Colonic mucosa (tissue), 4 donors: ENCODE results near the gene NECTIN2. TPM values are rescaled to one million over a fixed set of nuclear protein-coding genes. Genes with fewer than 3 reads are reported as not detected.
A peak's percentile ranks its signal among the peaks of the same experiment; 100 is the strongest.
"Not testable (repeated sequence)": the region's sequence is repeated elsewhere in the genome, so short reads cannot be mapped to it uniquely, and the experiment has no call there.

Source experiments
- DNase-seq: peaks from one replicate; pipeline ENCODE4 v3.0.0-alpha.2; 2020
- H3K27ac ChIP-seq: fragments of 200-600 bp; one replicate; pipeline ENCODE4 v1.8.0; 2021
- H3K27me3 ChIP-seq: fragments of 200-600 bp; one replicate; pipeline ENCODE4 v1.8.0; 2021
- H3K36me3 ChIP-seq: fragments of 200-600 bp; one replicate; pipeline ENCODE4 v1.8.0; 2021
- H3K4me1 ChIP-seq: fragments of 200-600 bp; one replicate; pipeline ENCODE4 v1.8.0; 2021; ENCODE audit warnings: mild to moderate bottlenecking
- H3K4me3 ChIP-seq: fragments of 200-600 bp; one replicate; pipeline ENCODE4 v1.8.0; 2021
- H3K9ac ChIP-seq, 2 donors: one replicate each; pipeline ENCODE4 v1.7.0; 2013; ENCODE audit warnings: control low read depth in 2 of 2, low read depth in 2 of 2, low read length in 2 of 2
- H3K9me3 ChIP-seq: fragments of 200-600 bp; one replicate; pipeline ENCODE4 v1.8.0; 2021
- intact Hi-C: fragments of 100-400 bp; cut with DNase I; formaldehyde crosslinking; loops from one replicate; pipeline ENCODE4 v1.14.1; 2022
- total RNA-seq, 2 donors: library from RNA; stranded (reverse); fragmentation: NEBNext Ultra II Directional in 1 of 2; extraction: Animal tissue kit (Norgen Biotek cat#: 25700) in 1 of 2; gene quantifications; one replicate each; pipeline ENCODE4 v1.2.1, GENCODE V29; 2021
- TF ChIP-seq, protein P1 (sequence below): fragments of 200-600 bp; IDR thresholded peaks from one replicate; pipeline ENCODE4 v1.8.0; 2022; ENCODE audit warnings: antibody characterized with exemption, mild to moderate bottlenecking
- donor health status: healthy.
- donor health status: DM: no; HTN: no; CAD: no.
- donor health status: DM: no; HTN: no; CAD: no.

Gene NECTIN2
- total RNA-seq, 2 donors from 2014 or later = 115 to 121 TPM

DNA sequence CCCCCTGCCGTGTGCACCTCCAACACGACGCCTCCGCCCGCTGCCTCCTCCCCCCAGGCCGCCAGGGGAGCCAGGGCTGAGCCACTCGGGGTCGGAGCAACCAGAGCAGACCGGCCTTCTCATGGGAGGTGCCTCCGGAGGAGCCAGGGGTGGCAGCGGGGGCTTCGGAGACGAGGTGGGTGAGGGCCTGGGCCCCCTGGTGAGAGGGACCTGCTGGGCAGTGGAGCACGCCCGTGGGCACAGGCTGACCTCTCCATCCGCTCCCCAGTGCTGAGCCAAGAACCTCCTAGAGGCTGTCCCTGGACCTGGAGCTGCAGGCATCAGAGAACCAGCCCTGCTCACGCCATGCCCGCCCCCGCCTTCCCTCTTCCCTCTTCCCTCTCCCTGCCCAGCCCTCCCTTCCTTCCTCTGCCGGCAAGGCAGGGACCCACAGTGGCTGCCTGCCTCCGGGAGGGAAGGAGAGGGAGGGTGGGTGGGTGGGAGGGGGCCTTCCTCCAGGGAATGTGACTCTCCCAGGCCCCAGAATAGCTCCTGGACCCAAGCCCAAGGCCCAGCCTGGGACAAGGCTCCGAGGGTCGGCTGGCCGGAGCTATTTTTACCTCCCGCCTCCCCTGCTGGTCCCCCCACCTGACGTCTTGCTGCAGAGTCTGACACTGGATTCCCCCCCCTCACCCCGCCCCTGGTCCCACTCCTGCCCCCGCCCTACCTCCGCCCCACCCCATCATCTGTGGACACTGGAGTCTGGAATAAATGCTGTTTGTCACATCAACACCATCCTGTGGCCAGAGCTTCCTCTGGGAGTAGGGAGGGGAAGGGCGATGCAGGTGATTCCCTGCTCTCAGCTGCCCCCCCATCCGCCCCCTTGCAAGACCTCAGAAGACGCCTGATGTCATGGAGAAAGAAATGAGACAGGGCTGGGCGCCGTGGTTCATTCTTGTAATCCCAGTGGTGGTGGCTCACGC is 25.2 kb upstream of the NECTIN2 start:
- Histone ChIP-seq H3K27ac (no peak overlapping the region), H3K4me1 (no peaks in the 10 kb centered on the region), H3K9me3 (no peaks in the 10 kb centered on the region), H3K36me3 (no peaks in the 10 kb centered on the region), H3K4me3 (no peak overlapping the region), H3K9ac (no peak overlapping the region), H3K27me3 (no peaks in the 10 kb centered on the region)
- TF ChIP-seq, protein P1, sequence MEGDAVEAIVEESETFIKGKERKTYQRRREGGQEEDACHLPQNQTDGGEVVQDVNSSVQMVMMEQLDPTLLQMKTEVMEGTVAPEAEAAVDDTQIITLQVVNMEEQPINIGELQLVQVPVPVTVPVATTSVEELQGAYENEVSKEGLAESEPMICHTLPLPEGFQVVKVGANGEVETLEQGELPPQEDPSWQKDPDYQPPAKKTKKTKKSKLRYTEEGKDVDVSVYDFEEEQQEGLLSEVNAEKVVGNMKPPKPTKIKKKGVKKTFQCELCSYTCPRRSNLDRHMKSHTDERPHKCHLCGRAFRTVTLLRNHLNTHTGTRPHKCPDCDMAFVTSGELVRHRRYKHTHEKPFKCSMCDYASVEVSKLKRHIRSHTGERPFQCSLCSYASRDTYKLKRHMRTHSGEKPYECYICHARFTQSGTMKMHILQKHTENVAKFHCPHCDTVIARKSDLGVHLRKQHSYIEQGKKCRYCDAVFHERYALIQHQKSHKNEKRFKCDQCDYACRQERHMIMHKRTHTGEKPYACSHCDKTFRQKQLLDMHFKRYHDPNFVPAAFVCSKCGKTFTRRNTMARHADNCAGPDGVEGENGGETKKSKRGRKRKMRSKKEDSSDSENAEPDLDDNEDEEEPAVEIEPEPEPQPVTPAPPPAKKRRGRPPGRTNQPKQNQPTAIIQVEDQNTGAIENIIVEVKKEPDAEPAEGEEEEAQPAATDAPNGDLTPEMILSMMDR = no peak
- intact Hi-C loops = no loop called here
- no peak for DNase-seq

DNA sequence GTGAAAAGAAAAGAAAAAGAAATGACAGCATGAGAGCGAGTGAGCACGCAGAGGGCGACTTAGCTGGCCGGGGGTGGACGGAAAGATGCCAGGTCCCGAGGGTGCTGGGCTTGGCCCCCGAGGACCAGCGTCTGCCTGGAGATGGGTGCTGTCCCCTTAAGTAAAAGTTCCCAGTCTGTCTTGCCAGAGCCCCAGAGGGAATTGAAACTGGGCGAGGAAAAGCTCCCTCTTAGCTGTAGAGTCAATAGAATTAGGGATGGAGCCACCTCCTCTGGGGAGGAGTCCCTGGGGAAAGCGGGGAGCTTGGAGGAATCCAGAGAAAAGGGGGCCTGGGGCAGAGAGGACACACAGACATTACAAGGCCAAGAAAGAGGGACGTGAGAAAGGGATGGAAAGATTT is 23.9 kb upstream of the NECTIN2 start:
- no peak for DNase-seq
- no peaks in the 10 kb centered on the region for H3K27me3 ChIP-seq

GRCh38 chr19:44822670-44823372 is 23.3 kb upstream of the NECTIN2 start:
- H3K4me3 ChIP-seq = no peak overlapping the region
- DNase-seq = no peak
- no peaks in the 10 kb centered on the region for H3K4me1 ChIP-seq
- no peaks in the 10 kb centered on the region for H3K36me3 ChIP-seq
- no peaks in the 10 kb centered on the region for H3K9me3 ChIP-seq
- peak overlapping the region in 1 of 2 donors; percentile 35 for H3K9ac ChIP-seq
- no peaks in the 10 kb centered on the region for H3K27me3 ChIP-seq
- TF ChIP-seq, protein P1 = no peak
- intact Hi-C loops = no loop called here
- H3K27ac ChIP-seq = no peak overlapping the region

More for the DNA sequence above, 23.9 kb upstream of the NECTIN2 start:
- TF ChIP-seq, protein P1 = no peak
- no peaks in the 10 kb centered on the region for H3K36me3 ChIP-seq
- no peak overlapping the region for H3K4me3 ChIP-seq
- H3K9ac ChIP-seq = no peak overlapping the region
- no peak overlapping the region for H3K27ac ChIP-seq
- no peaks in the 10 kb centered on the region for H3K4me1 ChIP-seq
- intact Hi-C loops = no loop called here
- H3K9me3 ChIP-seq = no peaks in the 10 kb centered on the region

DNA sequence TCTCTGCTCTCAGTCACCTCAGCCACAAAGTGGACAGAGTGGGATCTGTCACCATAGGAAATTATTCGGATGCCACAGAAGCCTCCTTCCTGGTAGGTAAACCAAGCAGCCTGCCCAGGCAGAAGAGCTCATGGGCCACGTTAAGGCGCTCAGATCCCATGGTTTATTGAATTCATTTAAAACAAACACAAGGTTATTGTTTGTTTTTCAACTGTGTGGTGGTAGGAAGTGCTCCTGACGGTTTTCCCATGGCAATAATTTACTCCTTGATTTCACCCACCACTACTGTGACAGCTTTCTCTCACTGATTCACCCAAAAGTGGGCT is 22.8 kb upstream of the NECTIN2 start:
- Histone ChIP-seq H3K4me3 (no peak overlapping the region), H3K4me1 (no peaks in the 10 kb centered on the region), H3K9me3 (no peaks in the 10 kb centered on the region), H3K36me3 (no peaks in the 10 kb centered on the region), H3K27me3 (no peaks in the 10 kb centered on the region), H3K9ac (no peak overlapping the region), H3K27ac (no peak overlapping the region)
- intact Hi-C loops = no loop called here
- TF ChIP-seq, protein P1 = no peak
- DNase-seq = no peak

DNA sequence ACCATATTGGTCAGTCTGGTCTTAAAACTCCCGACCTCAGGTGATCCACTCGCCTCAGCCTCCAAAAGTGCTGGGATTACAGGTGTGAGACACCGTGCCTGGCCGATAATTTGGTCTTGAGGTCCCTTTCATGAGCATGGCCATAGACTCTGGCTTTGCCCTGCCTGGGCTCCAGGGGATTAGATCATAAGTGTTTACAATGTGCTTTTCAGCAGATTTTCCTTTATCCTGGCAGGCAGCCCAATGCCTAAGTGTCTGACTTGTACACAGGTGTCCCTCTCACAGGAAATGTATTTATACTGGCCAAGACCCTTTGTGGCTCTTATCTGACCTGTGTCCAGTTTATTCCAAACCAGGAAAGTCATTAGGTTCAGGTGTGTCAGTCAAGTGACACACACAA is 21.3 kb upstream of the NECTIN2 start:
- intact Hi-C loops = no loop called here
- TF ChIP-seq, protein P1 = no peak
- Histone ChIP-seq H3K36me3 (no peaks in the 10 kb centered on the region), H3K9me3 (no peaks in the 10 kb centered on the region), H3K9ac (no peak overlapping the region), H3K27me3 (no peaks in the 10 kb centered on the region), H3K4me1 (no peaks in the 10 kb centered on the region), H3K27ac (no peak overlapping the region), H3K4me3 (no peak overlapping the region)
- no peak for DNase-seq

GRCh38 chr19:44832875-44833274 is 13.2 kb upstream of the NECTIN2 start:
- H3K4me3 ChIP-seq, H3K9me3 ChIP-seq, H3K4me1 ChIP-seq, H3K27ac ChIP-seq, H3K27me3 ChIP-seq, intact Hi-C loops, DNase-seq, H3K36me3 ChIP-seq, H3K9ac ChIP-seq: not testable (repeated sequence)

- intact Hi-C loops, H3K27me3 ChIP-seq, H3K36me3 ChIP-seq, H3K9me3 ChIP-seq, H3K9ac ChIP-seq, DNase-seq, H3K4me1 ChIP-seq, H3K4me3 ChIP-seq, H3K27ac ChIP-seq: not testable (repeated sequence)
Observed at GRCh38 chr19:44834399-44834798, 11.7 kb upstream of the NECTIN2 start.
